SK-N-SH (cell line): Measurements from ENCODE around the gene EIF5AL1. TPM values are rescaled to one million over a fixed set of nuclear protein-coding genes. Genes with fewer than 3 reads are reported as not detected.
"Not testable (repeated sequence)": the region's sequence is repeated elsewhere in the genome, so short reads cannot be mapped to it uniquely, and the experiment has no call there.

Experiments used
- CTCF ChIA-PET: fragments of 300-600, 350-600 bp; formaldehyde crosslinking; extraction: SDS; loops from one replicate; lab custom pipeline; 2021; lab: Yijun Ruan, JAX
- POLR2A ChIA-PET: fragments of 350-600 bp; sonication (Branson Sonifier 250); formaldehyde crosslinking; extraction: SDS; loops from one replicate; lab custom pipeline; 2020; ENCODE audit warnings: antibody characterized with exemption, inconsistent platforms; lab: Yijun Ruan, JAX
- DNase-seq: peaks from one replicate; pipeline ENCODE4 v3.0.0; 2012
- H2AFZ ChIP-seq: fragments of 200-600 bp; sonication (generic); 2 replicates; pipeline ENCODE4 v1.8.1; 2016; ENCODE audit warnings: antibody characterized with exemption, mild to moderate bottlenecking, low read depth
- H3F3A ChIP-seq: fragments of 200-600 bp; sonication (generic); replicated peaks from 2 replicates; pipeline ENCODE3; 2016; ENCODE audit warnings: antibody characterized with exemption, mild to moderate bottlenecking; ENCODE audit not compliant: insufficient read depth
- H3K27ac ChIP-seq, 2 experiments: fragments of 200-500 bp in 1 of 2; fragments of 200-600 bp in 1 of 2; sonication (Bioruptor generic) in 1 of 2; sonication (generic), shearing (Covaris generic) in 1 of 2; 2 replicates each; pipeline versions ENCODE4 v1.5.1 to v1.6.1; 2014 to 2016; ENCODE audit warnings: low read depth in 2 of 2, inconsistent platforms in 1 of 2, low read length in 1 of 2, mild to moderate bottlenecking in 1 of 2, mixed read lengths in 1 of 2
- H3K27me3 ChIP-seq: fragments of 200-600 bp; sonication (generic), shearing (Covaris generic); 2 replicates; pipeline ENCODE4 v1.6.1; 2016; ENCODE audit warnings: mixed run types; ENCODE audit not compliant: insufficient read depth
- H3K36me3 ChIP-seq, 2 experiments: fragments of 200-500 bp in 1 of 2; fragments of 200-600 bp in 1 of 2; sonication (Bioruptor generic) in 1 of 2; sonication (generic) in 1 of 2; replicated peaks in 1 of 2; 2 replicates each; pipeline versions ENCODE3 to v1.5.1; 2014 to 2016; ENCODE audit warnings: low read length in 1 of 2, mild to moderate bottlenecking in 1 of 2; ENCODE audit not compliant: insufficient read depth in 2 of 2, control insufficient read depth in 1 of 2
- H3K4me1 ChIP-seq, 2 experiments: fragments of 200-500 bp in 1 of 2; fragments of 200-600 bp in 1 of 2; sonication (Bioruptor generic) in 1 of 2; sonication (generic), shearing (Covaris generic) in 1 of 2; 2 replicates each; pipeline versions ENCODE4 v1.5.1 to v1.6.1; 2014 to 2016; ENCODE audit warnings: low read depth in 1 of 2, low read length in 1 of 2, mixed run types in 1 of 2; ENCODE audit not compliant: insufficient read depth in 2 of 2, control insufficient read depth in 1 of 2
- H3K4me2 ChIP-seq: fragments of 200-600 bp; sonication (generic), shearing (Covaris generic); 2 replicates; pipeline ENCODE4 v1.6.1; 2017; ENCODE audit warnings: mixed run types
- H3K4me3 ChIP-seq, 2 experiments: fragments of 200-500 bp in 1 of 2; fragments of 200-600 bp in 1 of 2; sonication (Bioruptor generic) in 1 of 2; sonication (generic), shearing (Covaris generic) in 1 of 2; 2 replicates each; pipeline versions ENCODE4 v1.5.1 to v1.8.1; 2014 to 2016; ENCODE audit warnings: low read depth in 2 of 2, inconsistent platforms in 1 of 2, low read length in 1 of 2, mild to moderate bottlenecking in 1 of 2, mixed read lengths in 1 of 2, moderate library complexity in 1 of 2
- H3K79me2 ChIP-seq: fragments of 200-600 bp; sonication (generic); 2 replicates; pipeline ENCODE4 v1.8.1; 2017; ENCODE audit warnings: mild to moderate bottlenecking; ENCODE audit not compliant: insufficient read depth
- H3K9ac ChIP-seq: fragments of 200-600 bp; sonication (generic); 2 replicates; pipeline ENCODE4 v1.6.1; 2017; ENCODE audit warnings: mixed run types
- H3K9me2 ChIP-seq: fragments of 200-600 bp; sonication (generic); 2 replicates; pipeline ENCODE4 v1.6.1; 2017; ENCODE audit warnings: mixed run types
- H3K9me3 ChIP-seq: fragments of 200-600 bp; sonication (generic); 2 replicates; pipeline ENCODE4 v1.6.1; 2017; ENCODE audit warnings: mixed run types, mild to moderate bottlenecking, moderate library complexity
- H4K20me1 ChIP-seq: fragments of 200-600 bp; sonication (generic); 2 replicates; pipeline ENCODE4 v1.6.1; 2017; ENCODE audit warnings: mild to moderate bottlenecking, mixed run types; ENCODE audit not compliant: insufficient read depth
- CHD2 ChIP-seq: fragments of 150-350 bp; IDR thresholded peaks from 2 replicates; pipeline ENCODE4 v1.6.1; 2018; ENCODE audit warnings: low read length; ENCODE audit not compliant: partially characterized antibody
- CTCF ChIP-seq: fragments of 200-600 bp; sonication (generic); IDR thresholded peaks from 2 replicates; pipeline ENCODE4 v1.6.1; 2017; ENCODE audit warnings: antibody characterized with exemption, mild to moderate bottlenecking, moderate library complexity
- EZH2phosphoT487 ChIP-seq: fragments of 200-600 bp; sonication (generic); IDR thresholded peaks from 2 replicates; pipeline ENCODE4 v1.6.1; 2017; ENCODE audit warnings: low read depth, mixed run types, mild to moderate bottlenecking, antibody characterized with exemption, moderate library complexity, borderline replicate concordance
- FOSL2 ChIP-seq: IDR thresholded peaks from 2 replicates; pipeline ENCODE4 v1.4.0; 2012; ENCODE audit warnings: low read depth, mild to moderate bottlenecking, moderate library complexity, borderline replicate concordance
- FOXM1 ChIP-seq: IDR thresholded peaks from 2 replicates; pipeline ENCODE4 v1.4.0; 2012; ENCODE audit warnings: low read depth, mild to moderate bottlenecking
- MXI1 ChIP-seq: IDR thresholded peaks from 2 replicates; pipeline ENCODE4 v1.6.1; 2012; ENCODE audit warnings: mild to moderate bottlenecking, low read depth, low read length, improper control_type of control experiment
- NFIC ChIP-seq: IDR thresholded peaks from 2 replicates; pipeline ENCODE4 v1.4.0; 2012; ENCODE audit warnings: borderline replicate concordance
- NRF1 ChIP-seq: IDR thresholded peaks from 2 replicates; pipeline ENCODE4 v1.6.1; 2012; ENCODE audit warnings: low read depth, mild to moderate bottlenecking, low read length
- PBX3 ChIP-seq: IDR thresholded peaks from 2 replicates; pipeline ENCODE4; 2012
- RCOR1 ChIP-seq: fragments of 150-350 bp; IDR thresholded peaks from 2 replicates; pipeline ENCODE4 v1.6.1; 2017; ENCODE audit warnings: antibody characterized with exemption, low read length
- RFX5 ChIP-seq: IDR thresholded peaks from 2 replicates; pipeline ENCODE4 v1.6.1; 2012; ENCODE audit warnings: mild to moderate bottlenecking, improper control_type of control experiment, low read length
- RXRA ChIP-seq: IDR thresholded peaks from 2 replicates; pipeline ENCODE4 v1.4.0; 2012; ENCODE audit warnings: low read depth, mild to moderate bottlenecking, borderline replicate concordance
- TCF12 ChIP-seq: IDR thresholded peaks from 2 replicates; pipeline ENCODE4 v1.4.0; 2012
- USF2 ChIP-seq: fragments of 150-350 bp; IDR thresholded peaks from 2 replicates; pipeline ENCODE4 v1.6.1; 2017; ENCODE audit warnings: antibody characterized with exemption, low read length, low read depth, borderline replicate concordance
- WGBS: methylation state at CpG from one replicate; pipeline ENCODE4 v1.1.6; 2017; ENCODE audit warnings: low lambda C conversion rate; 5-methylcytosine and 5-hydroxymethylcytosine counted together
- polyA plus RNA-seq, 3 experiments: library from polyadenylated mRNA; depleted of rRNA; stranded (reverse); fragments of >200 nt; gene quantifications; 2 replicates each; pipeline ENCODE4 v1.2.3, GENCODE V29; 2012

The EIF5AL1 gene
- polyA plus RNA-seq, 1 of the 3 experiments (the other 2 are of a cell fraction), result 0.26 TPM

GRCh38 chr10:79505328-79505727, 7.0 kb upstream of the EIF5AL1 start:
- POLR2A ChIA-PET, H3K4me2 ChIP-seq, H3F3A ChIP-seq, H2AFZ ChIP-seq, H3K9ac ChIP-seq, H3K9me2 ChIP-seq, DNase-seq, H3K4me3 ChIP-seq, H3K9me3 ChIP-seq, H3K27me3 ChIP-seq, H4K20me1 ChIP-seq, H3K79me2 ChIP-seq, H3K36me3 ChIP-seq, H3K27ac ChIP-seq, H3K4me1 ChIP-seq: not testable (repeated sequence)
- CTCF ChIA-PET, result interaction anchor here (2.2 kb wide), 1 partner anchor 131 kb away, joined by 7 read pairs; no protein-coding TSS in a partner anchor

- DNase-seq, result no peak
- Histone ChIP-seq H3K36me3 (no peaks in the 10 kb centered on the region), H3K4me3 (no peak overlapping the region), H2AFZ (no peak overlapping the region), H3K79me2 (no peaks in the 10 kb centered on the region), H3K4me2 (no peak overlapping the region), H3K9ac (no peak overlapping the region), H3K9me2 (no peaks in the 10 kb centered on the region), H3F3A (no peaks in the 10 kb centered on the region), H3K4me1 (no peaks in the 10 kb centered on the region; a peak in 1 of 4 replicates), H4K20me1 (no peaks in the 10 kb centered on the region), H3K27me3 (no peaks in the 10 kb centered on the region), H3K27ac (no peak overlapping the region), H3K9me3 (no peaks in the 10 kb centered on the region)
- CTCF ChIA-PET, result interaction anchor here (2.2 kb wide), 1 partner anchor 131 kb away, joined by 7 read pairs; no protein-coding TSS in a partner anchor
- POLR2A ChIA-PET, result no interaction called here
- TF ChIP-seq RFX5, result no peak
- TF ChIP-seq RCOR1, result no peak
- TF ChIP-seq NFIC, result no peak
- TF ChIP-seq PBX3, result no peak
- no peak for TF ChIP-seq MXI1
- TF ChIP-seq NRF1, result no peak
- no peak for TF ChIP-seq FOXM1
- TF ChIP-seq CHD2, result no peak
- no peak for TF ChIP-seq EZH2phosphoT487
Observed at GRCh38 chr10:79505829-79506228, 6.5 kb upstream of the EIF5AL1 start.

- ChIA-PET POLR2A (no interaction called here), CTCF (interaction anchor here (0.6 to 2.2 kb wide), 3 partner anchors 20 to 520 kb away, joined by 3 to 7 read pairs (median 3); no protein-coding TSS in a partner anchor)
- Histone ChIP-seq H4K20me1 (no peaks in the 10 kb centered on the region), H3K9ac (no peak overlapping the region), H3K79me2 (no peaks in the 10 kb centered on the region), H3K4me2 (no peak overlapping the region), H3F3A (no peaks in the 10 kb centered on the region), H3K27ac (no peak overlapping the region), H3K4me1 (no peaks in the 10 kb centered on the region; a peak in 1 of 4 replicates), H3K36me3 (no peaks in the 10 kb centered on the region), H3K9me3 (no peaks in the 10 kb centered on the region), H3K9me2 (no peaks in the 10 kb centered on the region), H3K4me3 (no peak overlapping the region), H2AFZ (no peak overlapping the region), H3K27me3 (no peaks in the 10 kb centered on the region)
- TF ChIP-seq TCF12 (no peak), RXRA (no peak), CHD2 (no peak), USF2 (no peak), FOSL2 (no peak), PBX3 (no peak), CTCF (no peak)
- WGBS, result 49% methylated on average over 9 of the region's 9 CpGs
- DNase-seq, result no peak
Observed at GRCh38 chr10:79507440-79508167, 4.7 kb upstream of the EIF5AL1 start.
